K562 (cell line): ENCODE data around the gene TEX51.

Experiments used
- ARNT ChIP-seq, 2 experiments: fragments of 450-650 bp; IDR thresholded peaks; 2 replicates each; pipeline ENCODE4 v1.6.1; 2016; ENCODE audit warnings: mild to moderate bottlenecking in 1 of 2
- ATF3 ChIP-seq, 2 experiments: fragments of 450-650 bp in 1 of 2; sonication (generic) in 1 of 2; formaldehyde crosslinking in 1 of 2; IDR thresholded peaks in 1 of 2; conservative IDR thresholded peaks in 1 of 2; 2 replicates each; pipeline versions ENCODE4 v1.6.1 to v1.8.1; 2016 to 2023; ENCODE audit warnings: mild to moderate bottlenecking in 2 of 2, moderate library complexity in 2 of 2, inconsistent platforms in 1 of 2, missing genetic modification reagents in 1 of 2
- CREM ChIP-seq: IDR thresholded peaks from 2 replicates; pipeline ENCODE4 v1.6.1; 2014; ENCODE audit warnings: antibody characterized with exemption, low read depth
- CTCF ChIP-seq, 3 experiments: IDR thresholded peaks in 2 of 3; conservative IDR thresholded peaks in 1 of 3; 2 replicates each; pipeline ENCODE4 v1.5.1; 2011 to 2012; ENCODE audit warnings: low read length in 3 of 3, mild to moderate bottlenecking in 3 of 3, control low read depth in 2 of 3, improper control_type of control experiment in 1 of 3, inconsistent platforms in 1 of 3, low read depth in 1 of 3, mixed read lengths in 1 of 3, moderate library complexity in 1 of 3; ENCODE audit not compliant: insufficient read depth in 2 of 3
- FOXA1 ChIP-seq: fragments of 450-650 bp; IDR thresholded peaks from 2 replicates; pipeline ENCODE4 v1.6.1; 2016; ENCODE audit warnings: mild to moderate bottlenecking, borderline replicate concordance
- SP2 ChIP-seq: IDR thresholded peaks from 2 replicates; pipeline ENCODE4 v1.6.1; 2011; ENCODE audit warnings: mild to moderate bottlenecking, low read depth, low read length, moderate library complexity; ENCODE audit not compliant: poor library complexity, severe bottlenecking; ENCODE audit errors: extremely low read depth
- SREBF1 ChIP-seq: fragments of 150-350 bp; IDR thresholded peaks from 2 replicates; pipeline ENCODE4 v1.6.1; 2014; ENCODE audit warnings: antibody characterized with exemption, low read depth, low read length, borderline replicate concordance
- TBP ChIP-seq: optimal IDR thresholded peaks from 2 replicates; pipeline ENCODE3; 2011; ENCODE audit warnings: low read depth, low read length, improper control_type of control experiment
- ZNF184 ChIP-seq: sonication (generic); formaldehyde crosslinking; IDR thresholded peaks from 2 replicates; pipeline ENCODE4 v1.5.0; 2020; ENCODE audit warnings: missing genetic modification reagents

GRCh38 chr2:126893153-126893552, 5.5 kb upstream of the TEX51 start:
- TF ChIP-seq CTCF (IDR thresholded peaks at IDR 0.05 in 2 of 3, conservative IDR thresholded peaks at IDR 0.05 in 1 of 3; ENCODE audit: insufficient read depth in 2 of 3, low read depth in 1 of 3, low read length in 3 of 3): no peak
- no peak for TF ChIP-seq ATF3 (IDR thresholded peaks at IDR 0.05)
- no peak for TF ChIP-seq ATF3 (CRISPR knock-in tag; conservative IDR thresholded peaks at IDR 0.05)
- no peak for TF ChIP-seq SP2
- TF ChIP-seq TBP: no peak
- no peak for TF ChIP-seq FOXA1
- no peak for TF ChIP-seq ZNF184 (CRISPR knock-in tag)
- no peak for TF ChIP-seq CREM
- TF ChIP-seq SREBF1: no peak
- no peak for TF ChIP-seq ARNT (IDR thresholded peaks at IDR 0.05)
